ENCODE data around the gene MRPL4.

The MRPL4 gene

GRCh38 chr19:10290876-10291553 is 39.0 kb downstream of the MRPL4 start:
- Histone ChIP-seq H3K9ac (ENCODE audit: low read length) (no peak overlapping the region), H3K36me3 (ENCODE audit: control insufficient read depth, insufficient read depth, low read length, severe bottlenecking) (no peaks in the 10 kb centered on the region), H3K4me3 (ENCODE audit: low read length) (peak overlapping the region; percentile 32), H3K4me1 (ENCODE audit: control insufficient read depth, insufficient read depth, low read length) (peaks cover 24% of the 10 kb centered on the region), H3K9me3 (ENCODE audit: control insufficient read depth, low read length) (no peaks in the 10 kb centered on the region), H3K27me3 (replicated peaks; ENCODE audit: control insufficient read depth, insufficient read depth, low read length) (peaks cover 77% of the 10 kb centered on the region)
- DNase-seq (ENCODE audit: low read depth), result peak; percentile 80

- peak; percentile 58 for DNase-seq (ENCODE audit: low read depth)
- Histone ChIP-seq H3K36me3 (ENCODE audit: control insufficient read depth, insufficient read depth, low read length, severe bottlenecking) (no peaks in the 10 kb centered on the region), H3K4me1 (ENCODE audit: control insufficient read depth, insufficient read depth, low read length) (peaks cover 24% of the 10 kb centered on the region), H3K9ac (ENCODE audit: low read length) (no peak overlapping the region), H3K27me3 (replicated peaks; ENCODE audit: control insufficient read depth, insufficient read depth, low read length) (peaks cover 79% of the 10 kb centered on the region), H3K4me3 (ENCODE audit: low read length) (peak overlapping the region; percentile 32), H3K9me3 (ENCODE audit: control insufficient read depth, low read length) (no peaks in the 10 kb centered on the region)
Measured at GRCh38 chr19:10291554-10292205, 39.7 kb downstream of the MRPL4 start.

GRCh38 chr19:10292206-10292788 is 40.3 kb downstream of the MRPL4 start:
- Histone ChIP-seq H3K9ac (ENCODE audit: low read length) (no peak overlapping the region), H3K9me3 (ENCODE audit: control insufficient read depth, low read length) (no peaks in the 10 kb centered on the region), H3K27me3 (replicated peaks; ENCODE audit: control insufficient read depth, insufficient read depth, low read length) (peaks cover 79% of the 10 kb centered on the region), H3K36me3 (ENCODE audit: control insufficient read depth, insufficient read depth, low read length, severe bottlenecking) (no peaks in the 10 kb centered on the region), H3K4me3 (ENCODE audit: low read length) (no peak overlapping the region), H3K4me1 (ENCODE audit: control insufficient read depth, insufficient read depth, low read length) (peaks cover 24% of the 10 kb centered on the region)
- peak; percentile 90 for DNase-seq (ENCODE audit: low read depth)

- DNase-seq (ENCODE audit: low read depth), result no peak
- H3K36me3 ChIP-seq (ENCODE audit: control insufficient read depth, insufficient read depth, low read length, severe bottlenecking), result no peaks in the 10 kb centered on the region
- no peak overlapping the region for H3K4me3 ChIP-seq (ENCODE audit: low read length)
- no peaks in the 10 kb centered on the region for H3K9me3 ChIP-seq (ENCODE audit: control insufficient read depth, low read length)
- H3K4me1 ChIP-seq (ENCODE audit: control insufficient read depth, insufficient read depth, low read length), result peaks cover 24% of the 10 kb centered on the region
- peaks cover 73% of the 10 kb centered on the region for H3K27me3 ChIP-seq (replicated peaks; ENCODE audit: control insufficient read depth, insufficient read depth, low read length)
- no peak overlapping the region for H3K9ac ChIP-seq (ENCODE audit: low read length)
Measured at GRCh38 chr19:10292789-10293636, 41.0 kb downstream of the MRPL4 start.

GRCh38 chr19:10293637-10294367 is 41.8 kb downstream of the MRPL4 start:
- Histone ChIP-seq H3K4me1 (ENCODE audit: control insufficient read depth, insufficient read depth, low read length) (peaks cover 24% of the 10 kb centered on the region), H3K9ac (ENCODE audit: low read length) (no peak overlapping the region), H3K27me3 (replicated peaks; ENCODE audit: control insufficient read depth, insufficient read depth, low read length) (peaks cover 66% of the 10 kb centered on the region), H3K4me3 (ENCODE audit: low read length) (no peak overlapping the region), H3K9me3 (ENCODE audit: control insufficient read depth, low read length) (no peaks in the 10 kb centered on the region), H3K36me3 (ENCODE audit: control insufficient read depth, insufficient read depth, low read length, severe bottlenecking) (no peaks in the 10 kb centered on the region)
- no peak for DNase-seq (ENCODE audit: low read depth)

GRCh38 chr19:10294368-10294697 is 42.3 kb downstream of the MRPL4 start:
- Histone ChIP-seq H3K9ac (ENCODE audit: low read length) (no peak overlapping the region), H3K36me3 (ENCODE audit: control insufficient read depth, insufficient read depth, low read length, severe bottlenecking) (no peaks in the 10 kb centered on the region), H3K4me3 (ENCODE audit: low read length) (no peak overlapping the region), H3K4me1 (ENCODE audit: control insufficient read depth, insufficient read depth, low read length) (peaks cover 22% of the 10 kb centered on the region), H3K9me3 (ENCODE audit: control insufficient read depth, low read length) (no peaks in the 10 kb centered on the region), H3K27me3 (replicated peaks; ENCODE audit: control insufficient read depth, insufficient read depth, low read length) (peaks cover 61% of the 10 kb centered on the region)
- DNase-seq (ENCODE audit: low read depth), result no peak

- H3K9ac ChIP-seq (ENCODE audit: low read length), result no peak overlapping the region
- DNase-seq (ENCODE audit: low read depth), result no peak
- no peak overlapping the region for H3K4me3 ChIP-seq (ENCODE audit: low read length)
- no peaks in the 10 kb centered on the region for H3K9me3 ChIP-seq (ENCODE audit: control insufficient read depth, low read length)
- no peaks in the 10 kb centered on the region for H3K36me3 ChIP-seq (ENCODE audit: control insufficient read depth, insufficient read depth, low read length, severe bottlenecking)
- H3K4me1 ChIP-seq (ENCODE audit: control insufficient read depth, insufficient read depth, low read length), result peaks cover 22% of the 10 kb centered on the region
- peaks cover 60% of the 10 kb centered on the region for H3K27me3 ChIP-seq (replicated peaks; ENCODE audit: control insufficient read depth, insufficient read depth, low read length)
Measured at GRCh38 chr19:10295305-10295846, 43.4 kb downstream of the MRPL4 start.

- Histone ChIP-seq H3K9me3 (ENCODE audit: control insufficient read depth, low read length) (no peaks in the 10 kb centered on the region), H3K36me3 (ENCODE audit: control insufficient read depth, insufficient read depth, low read length, severe bottlenecking) (no peaks in the 10 kb centered on the region), H3K27me3 (replicated peaks; ENCODE audit: control insufficient read depth, insufficient read depth, low read length) (peaks cover 53% of the 10 kb centered on the region), H3K4me3 (ENCODE audit: low read length) (no peak overlapping the region), H3K9ac (ENCODE audit: low read length) (no peak overlapping the region), H3K4me1 (ENCODE audit: control insufficient read depth, insufficient read depth, low read length) (peaks cover 16% of the 10 kb centered on the region)
- DNase-seq (ENCODE audit: low read depth), result no peak
Measured at GRCh38 chr19:10295847-10296591, 44.0 kb downstream of the MRPL4 start.

- peaks cover 5% of the 10 kb centered on the region for H3K4me1 ChIP-seq (ENCODE audit: control insufficient read depth, insufficient read depth, low read length)
- no peaks in the 10 kb centered on the region for H3K9me3 ChIP-seq (ENCODE audit: control insufficient read depth, low read length)
- DNase-seq (ENCODE audit: low read depth), result no peak
- no peak overlapping the region for H3K9ac ChIP-seq (ENCODE audit: low read length)
- H3K4me3 ChIP-seq (ENCODE audit: low read length), result no peak overlapping the region
- H3K27me3 ChIP-seq (replicated peaks; ENCODE audit: control insufficient read depth, insufficient read depth, low read length), result peaks cover 24% of the 10 kb centered on the region
- no peaks in the 10 kb centered on the region for H3K36me3 ChIP-seq (ENCODE audit: control insufficient read depth, insufficient read depth, low read length, severe bottlenecking)
Measured at GRCh38 chr19:10299545-10300458, 47.8 kb downstream of the MRPL4 start.
